ENCODE measurements around the gene XYLT1.

Gene XYLT1

DNA sequence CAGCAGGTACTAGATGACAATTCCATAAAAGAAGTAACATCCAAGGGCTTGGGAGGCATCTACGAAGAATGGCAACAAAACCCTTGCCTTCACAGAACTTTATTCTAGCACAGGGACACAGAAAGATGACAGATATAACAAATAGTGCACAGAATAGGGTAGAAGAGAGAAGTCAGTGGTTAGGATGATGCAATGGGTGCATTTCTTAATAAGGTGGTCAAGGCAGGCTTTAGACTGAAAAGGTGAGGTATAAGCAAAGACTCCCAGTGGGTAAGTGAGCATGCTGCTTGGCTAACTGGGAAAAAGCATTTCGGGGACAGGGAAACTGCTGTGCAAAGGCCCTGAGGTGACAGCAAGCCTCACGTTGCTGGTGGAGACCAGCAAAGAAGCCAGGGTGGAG is 175.9 kb downstream of the XYLT1 start:
- DNase-seq (ENCODE audit: insufficient read length, low spot score) (no peak), FAIRE-seq (no peak)

DNA sequence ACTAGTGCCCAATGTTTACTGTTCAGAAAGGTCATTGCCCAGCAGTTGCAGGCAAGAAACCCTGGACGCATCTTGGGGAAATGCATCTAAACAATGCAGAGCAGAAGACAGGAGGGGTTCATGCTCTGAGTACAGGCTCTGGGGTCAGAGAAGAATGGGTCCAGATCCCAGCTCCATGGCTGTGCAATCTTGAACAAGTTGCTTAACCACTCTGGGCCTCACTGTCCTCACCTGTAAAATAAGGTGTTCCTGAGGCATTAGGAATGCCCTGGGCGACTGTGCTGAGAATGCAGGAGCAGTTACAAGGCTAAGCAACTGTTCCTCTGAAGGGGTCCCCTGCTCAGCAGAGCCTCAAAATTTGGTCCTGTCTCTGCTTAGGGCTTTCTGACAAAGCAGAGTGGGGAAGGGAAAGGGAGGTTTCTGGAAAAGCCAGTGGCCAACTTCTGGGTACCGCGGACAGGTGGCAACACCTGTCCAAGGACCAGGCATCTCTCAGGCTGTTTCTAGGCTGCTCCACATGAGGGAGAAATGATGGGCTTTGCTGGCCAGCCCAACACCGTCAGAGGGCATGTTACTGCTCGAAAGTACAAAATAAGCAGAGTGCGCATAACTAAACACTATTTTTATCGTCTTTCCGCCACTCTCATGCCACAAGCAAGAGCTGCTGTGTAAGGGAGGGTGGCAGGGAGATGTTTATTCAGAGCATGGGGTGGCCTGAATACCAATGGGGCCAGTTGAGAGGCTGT is 176.8 kb downstream of the XYLT1 start:
- FAIRE-seq, result no peak

DNA sequence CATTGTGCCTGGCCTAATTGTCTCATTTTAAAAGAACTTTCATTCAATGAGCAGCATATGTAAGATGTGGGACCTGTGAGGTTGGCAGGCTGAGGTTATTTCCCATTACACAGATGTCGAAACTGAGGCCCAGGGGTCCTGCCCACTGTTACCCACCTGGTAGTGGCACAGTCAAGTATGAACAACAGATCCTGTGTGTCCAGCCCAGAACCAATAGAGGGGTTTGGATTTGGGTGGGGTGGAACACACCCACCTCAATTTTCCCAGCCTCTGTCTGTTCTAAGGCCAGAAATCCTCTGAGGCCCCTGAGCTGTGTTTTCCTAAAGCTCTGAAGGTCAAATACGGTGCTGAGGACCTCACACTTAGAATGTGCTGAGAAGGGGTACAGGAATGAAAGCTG is 179.5 kb downstream of the XYLT1 start:
- DNase-seq (ENCODE audit: insufficient read length, low spot score), result no peak

More for the DNA sequence above, 176.8 kb downstream of the XYLT1 start:
- DNase-seq (ENCODE audit: insufficient read length, low spot score), result no peak

DNA sequence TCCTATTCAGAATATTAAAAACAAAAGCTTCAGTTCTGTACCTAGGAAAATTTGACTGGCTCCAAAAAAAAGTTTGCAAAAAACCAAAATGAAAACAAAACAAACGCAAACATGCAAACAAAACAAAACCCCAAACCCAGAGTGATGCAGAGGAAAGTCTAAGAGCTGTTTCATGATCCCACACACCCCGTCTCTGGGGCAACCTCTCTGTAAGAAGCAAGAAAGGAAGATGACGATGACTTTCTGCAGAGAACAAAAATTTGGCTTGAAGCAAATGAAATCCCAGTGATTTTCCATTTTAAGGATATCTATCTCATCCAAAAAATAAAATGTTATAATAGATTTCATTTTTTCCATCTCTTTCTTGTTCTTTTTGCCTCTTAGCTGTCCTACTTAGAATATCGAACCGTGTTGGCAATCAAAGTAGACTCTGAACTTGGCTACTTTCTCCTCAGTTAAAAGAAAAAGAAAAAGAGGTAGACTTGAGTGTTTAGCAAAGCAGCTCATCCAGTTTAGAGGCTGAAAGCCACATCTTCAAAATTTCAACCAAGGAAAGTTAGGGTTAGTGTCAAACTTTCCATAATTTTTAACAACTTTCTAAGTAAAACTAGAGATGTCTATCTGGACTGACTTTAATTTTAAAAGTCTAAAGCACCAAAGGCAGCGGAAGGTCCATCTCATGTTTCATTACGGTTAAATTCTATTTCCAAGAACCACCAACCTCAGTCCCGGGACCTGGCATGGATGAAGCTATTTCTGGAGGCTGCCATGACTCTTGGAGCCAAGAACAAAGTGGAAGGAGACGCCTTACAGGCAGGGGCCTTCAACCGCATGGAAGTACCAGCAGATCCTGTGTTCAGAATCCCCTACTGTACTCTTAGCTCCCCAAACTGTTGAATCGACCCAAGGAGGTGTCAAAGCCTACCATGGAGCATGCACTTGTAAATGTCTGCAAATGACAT is 180.8 kb downstream of the XYLT1 start:
- DNase-seq (ENCODE audit: insufficient read length, low spot score) (no peak), FAIRE-seq (no peak)

More for the DNA sequence above, 179.5 kb downstream of the XYLT1 start:
- FAIRE-seq, result no peak

DNA sequence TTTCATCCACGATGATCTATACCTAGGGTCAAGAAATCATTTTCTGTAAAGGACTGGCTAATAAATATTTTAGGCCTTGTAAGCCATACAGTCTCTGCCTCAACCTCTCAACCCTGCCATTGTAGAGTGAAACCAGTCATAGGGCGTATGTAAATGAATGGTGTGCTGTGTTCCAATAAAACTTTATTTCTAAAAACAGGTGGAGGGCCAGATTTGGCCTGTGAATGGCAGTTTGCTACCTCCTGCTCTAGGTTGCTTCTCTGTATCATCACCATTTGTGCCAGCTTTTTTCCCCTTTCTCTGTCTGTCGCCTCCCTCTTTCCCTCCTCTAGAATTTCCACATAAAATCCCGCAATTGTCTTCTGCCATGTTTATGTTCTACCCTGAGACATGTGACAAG is 181.7 kb downstream of the XYLT1 start:
- FAIRE-seq, result no peak
- DNase-seq (ENCODE audit: insufficient read length, low spot score), result no peak

DNA sequence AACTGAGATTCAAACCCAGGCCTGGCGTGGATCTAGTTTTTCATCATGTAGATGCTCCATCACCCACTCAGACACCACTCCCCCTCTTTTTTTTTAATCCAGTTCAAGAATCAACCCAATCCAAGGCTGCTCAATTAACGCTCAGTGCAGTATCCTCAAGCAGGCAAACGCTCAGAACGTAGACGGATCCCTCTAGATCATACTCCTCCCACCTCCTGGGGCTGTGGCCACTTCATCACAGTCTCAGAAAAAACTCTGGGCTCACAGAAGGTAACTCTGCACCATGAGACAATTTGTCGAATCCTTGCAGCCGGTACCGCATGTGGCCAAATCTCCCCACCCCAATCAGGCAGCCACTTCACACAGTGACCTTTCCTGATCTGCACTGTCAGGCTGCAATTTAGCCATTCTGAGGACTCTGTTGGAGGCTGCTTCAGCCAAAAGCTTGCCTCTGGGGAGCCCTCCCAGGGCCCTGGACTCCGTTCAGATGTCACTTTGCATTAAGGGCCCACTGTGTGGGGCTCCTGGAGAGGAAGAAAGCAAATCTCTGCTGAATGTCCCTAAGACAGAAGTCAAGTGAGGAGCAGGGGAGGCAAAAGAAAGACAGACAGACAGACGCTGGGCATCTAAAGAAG is 183.5 kb downstream of the XYLT1 start:
- DNase-seq (ENCODE audit: insufficient read length, low spot score) (no peak), FAIRE-seq (no peak)

DNA sequence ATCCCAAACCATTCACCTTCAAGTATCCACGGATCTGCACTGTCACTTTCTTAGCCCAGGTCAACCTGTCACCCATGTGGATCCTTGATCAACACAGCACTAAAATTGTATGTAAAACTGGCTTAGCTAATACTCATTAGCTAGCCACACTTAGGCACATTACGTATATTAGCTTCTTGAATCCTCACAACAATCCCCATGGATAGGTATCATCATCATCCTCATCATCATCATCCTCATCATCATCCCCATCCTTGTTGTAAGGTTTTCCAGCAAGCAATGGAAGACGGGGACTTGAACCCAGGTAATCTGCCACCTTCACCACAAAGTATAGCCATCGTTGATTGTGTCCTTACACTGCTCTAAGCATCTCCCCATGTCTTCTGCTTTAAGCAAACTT is 184.3 kb downstream of the XYLT1 start:
- FAIRE-seq, result no peak
- DNase-seq (ENCODE audit: insufficient read length, low spot score), result no peak

DNA sequence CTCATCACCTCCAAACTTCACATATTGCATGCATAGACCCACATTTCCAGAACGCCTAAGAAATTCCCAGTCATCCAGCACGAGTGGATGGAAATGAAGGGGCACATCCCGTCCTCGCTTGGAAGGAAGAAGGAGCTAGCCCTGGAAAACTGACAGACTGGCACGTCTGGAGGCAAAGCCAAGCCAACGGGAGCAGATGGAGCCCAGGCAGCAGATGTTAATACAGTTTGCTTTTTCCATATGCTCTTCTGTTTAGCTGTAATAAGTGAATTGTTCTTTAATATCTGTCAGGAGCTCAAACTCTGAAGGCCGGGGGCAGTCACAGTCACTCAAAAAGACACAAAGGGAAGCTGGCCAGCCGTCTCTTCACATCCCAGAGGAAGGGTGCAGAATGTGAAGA is 187.7 kb downstream of the XYLT1 start:
- DNase-seq (ENCODE audit: insufficient read length, low spot score) (no peak), FAIRE-seq (no peak)

DNA sequence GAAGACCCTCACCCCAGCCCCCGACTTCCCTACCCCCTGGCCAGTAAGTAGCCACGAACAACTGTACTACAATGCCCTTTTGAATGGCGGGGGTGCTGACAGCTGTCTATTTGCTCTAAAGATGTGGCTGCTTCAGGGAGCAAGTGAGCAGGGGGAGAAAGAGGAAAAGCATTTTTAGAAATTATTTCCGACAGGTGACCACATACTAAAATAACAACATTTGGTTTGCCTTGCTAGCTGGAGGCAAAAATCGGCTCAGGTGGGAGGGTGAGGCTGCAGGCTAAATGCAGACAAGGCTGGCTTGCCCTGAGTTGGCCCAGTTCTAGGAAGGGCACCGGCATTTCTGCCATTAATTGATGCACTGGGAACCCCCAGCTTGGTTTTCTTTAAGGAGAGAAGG is 188.5 kb downstream of the XYLT1 start:
- FAIRE-seq (no peak), DNase-seq (ENCODE audit: insufficient read length, low spot score) (no peak)

DNA sequence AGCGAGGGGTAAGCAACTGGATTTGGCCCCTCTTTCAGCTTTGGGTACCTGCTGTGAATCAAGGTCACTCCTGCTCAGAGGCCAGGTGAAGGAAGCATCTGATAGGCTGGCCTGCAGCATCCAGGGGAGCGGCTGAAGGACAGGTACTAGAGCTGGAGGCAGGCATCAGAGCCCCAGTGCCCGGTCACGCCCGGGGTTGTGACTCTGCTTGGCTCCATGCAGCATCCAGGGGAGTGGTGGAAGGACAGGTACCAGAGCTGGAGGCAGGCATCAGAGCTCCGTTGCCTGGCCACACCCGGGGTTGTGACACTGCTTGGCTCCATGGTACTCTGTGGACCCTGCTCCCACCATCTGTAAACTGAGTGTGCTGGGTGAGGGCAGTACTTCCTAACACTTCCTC is 189.7 kb downstream of the XYLT1 start:
- no peak for FAIRE-seq

DNA sequence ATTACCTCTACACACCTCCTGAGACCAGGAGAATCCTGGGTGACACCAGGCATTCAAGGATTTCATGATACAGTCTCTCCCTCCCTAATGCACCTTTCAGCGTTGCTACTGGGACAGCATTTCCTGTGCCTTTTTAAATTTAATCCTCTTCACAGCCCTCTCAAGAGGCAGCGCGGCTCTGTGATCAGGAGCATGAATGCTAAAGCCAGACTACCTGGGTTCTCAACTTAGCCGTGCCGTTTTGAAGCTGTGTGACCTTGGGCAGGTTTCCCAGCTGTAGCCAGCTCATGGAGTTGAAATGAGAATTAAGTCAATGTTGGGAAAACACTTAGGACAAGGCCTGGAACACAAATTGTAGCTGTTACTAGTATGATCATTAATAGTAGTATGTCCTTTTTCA is 191.8 kb downstream of the XYLT1 start:
- FAIRE-seq (no peak), DNase-seq (ENCODE audit: insufficient read length, low spot score) (no peak)

More for the DNA sequence above, 189.7 kb downstream of the XYLT1 start:
- no peak for DNase-seq (ENCODE audit: insufficient read length, low spot score)

DNA sequence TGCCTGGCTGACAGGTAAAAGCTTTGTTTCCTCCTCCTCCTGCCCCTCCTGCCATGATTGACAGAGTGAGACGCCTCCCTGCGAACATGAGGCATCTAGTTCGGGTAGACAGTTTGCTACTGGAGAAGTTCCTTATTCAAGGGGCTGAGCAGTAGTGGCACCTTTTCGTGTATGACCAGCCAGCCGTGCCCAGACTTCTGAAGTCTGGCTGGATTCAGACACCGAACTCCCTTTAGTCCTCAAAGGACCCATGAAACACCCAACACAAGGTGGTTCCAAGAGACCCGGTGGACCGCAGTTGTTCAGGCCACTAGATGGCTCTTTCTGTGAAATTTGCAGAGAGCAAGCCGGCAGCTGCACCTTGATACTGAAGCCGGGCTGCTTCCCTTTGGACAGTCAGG is 192.8 kb downstream of the XYLT1 start:
- FAIRE-seq, result no peak
- DNase-seq (ENCODE audit: insufficient read length, low spot score), result no peak

DNA sequence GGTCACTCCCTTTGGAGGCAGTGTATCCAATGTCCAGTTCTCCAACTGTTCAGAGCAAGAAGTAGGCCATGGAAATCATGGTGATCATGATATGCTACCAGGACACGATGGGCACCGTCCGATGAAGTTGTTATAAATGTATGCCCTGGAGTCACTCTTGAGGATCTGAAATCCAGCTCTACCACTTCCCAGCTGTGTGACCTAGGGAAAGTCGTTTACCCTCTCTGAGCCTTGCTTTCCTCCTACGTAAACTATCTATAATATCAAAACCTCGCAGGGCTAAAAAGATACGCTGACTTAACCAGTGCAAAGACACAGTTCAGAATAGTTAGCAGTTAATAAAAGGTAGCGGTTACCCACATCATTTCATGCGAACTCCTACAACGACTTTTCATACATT is 194.2 kb downstream of the XYLT1 start:
- no peak for FAIRE-seq
- no peak for DNase-seq (ENCODE audit: insufficient read length, low spot score)

DNA sequence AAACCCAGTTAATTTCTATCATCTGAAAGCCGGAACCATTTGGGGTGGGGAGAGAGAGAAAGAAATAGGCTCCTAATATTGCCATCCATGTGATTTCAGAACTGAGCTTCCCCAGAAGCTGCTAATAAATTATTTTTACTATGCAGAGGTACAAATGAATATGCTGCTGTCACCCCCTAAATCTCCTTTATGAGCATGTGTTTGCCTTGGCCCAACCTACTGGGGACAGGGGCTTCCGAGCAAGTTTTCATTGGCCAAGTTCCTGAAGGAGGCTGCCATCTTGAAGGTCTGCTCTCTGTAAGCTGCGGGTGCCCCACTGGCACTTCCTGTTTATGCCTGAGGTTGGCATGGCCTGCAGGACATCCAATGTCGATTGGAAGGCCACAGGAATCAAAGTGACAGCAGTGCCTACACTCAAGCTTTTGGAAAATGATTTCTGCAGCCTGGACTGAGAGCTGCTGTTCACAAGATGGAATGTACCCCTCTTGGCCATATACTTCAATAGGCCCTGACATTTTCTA is 194.7 kb downstream of the XYLT1 start:
- DNase-seq (ENCODE audit: insufficient read length, low spot score) (no peak), FAIRE-seq (no peak)

DNA sequence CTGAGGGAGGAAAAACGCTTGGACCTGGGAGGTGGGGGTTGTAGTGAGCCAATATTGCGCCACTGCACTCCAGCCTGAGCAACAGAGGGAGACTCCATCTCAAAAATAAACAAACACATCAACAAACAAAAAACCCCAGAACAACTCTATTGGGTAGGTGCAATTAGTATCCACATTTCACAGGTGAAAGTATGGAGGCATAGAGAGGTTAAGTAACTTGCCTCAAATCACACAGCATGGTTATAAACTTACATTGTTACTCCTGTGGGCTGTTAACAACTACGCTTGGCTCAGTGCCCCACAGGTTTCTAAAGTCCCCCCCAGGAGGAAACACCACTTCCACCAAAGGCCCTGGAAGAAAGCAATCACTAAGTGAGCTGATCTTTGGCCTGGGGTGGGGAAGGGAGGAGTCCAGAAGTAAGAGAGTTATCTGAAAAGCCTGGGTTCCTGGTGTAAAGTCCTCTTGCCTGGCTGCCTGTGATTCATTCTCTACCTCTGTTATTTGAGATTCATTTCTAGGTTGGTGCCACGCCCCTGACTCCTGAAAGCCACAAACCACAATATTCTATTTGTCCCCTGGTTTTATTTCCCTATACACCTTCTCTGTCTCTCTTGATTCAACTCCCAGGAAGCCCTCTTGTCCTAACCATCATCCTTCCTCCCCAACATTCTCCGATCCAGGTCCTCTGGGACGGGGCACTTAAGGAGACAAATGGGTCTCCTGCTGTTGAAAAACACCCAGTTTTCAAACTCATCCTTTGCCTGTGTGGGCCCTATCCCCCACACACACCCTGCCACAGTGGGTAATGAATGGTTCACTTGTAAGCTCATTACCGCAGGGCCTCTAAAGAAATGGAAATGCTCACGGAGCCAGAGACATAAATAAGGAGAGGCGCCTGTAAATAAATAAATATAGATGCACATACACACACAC is 195.4 kb downstream of the XYLT1 start:
- no peak for FAIRE-seq
- DNase-seq (ENCODE audit: insufficient read length, low spot score), result no peak

DNA sequence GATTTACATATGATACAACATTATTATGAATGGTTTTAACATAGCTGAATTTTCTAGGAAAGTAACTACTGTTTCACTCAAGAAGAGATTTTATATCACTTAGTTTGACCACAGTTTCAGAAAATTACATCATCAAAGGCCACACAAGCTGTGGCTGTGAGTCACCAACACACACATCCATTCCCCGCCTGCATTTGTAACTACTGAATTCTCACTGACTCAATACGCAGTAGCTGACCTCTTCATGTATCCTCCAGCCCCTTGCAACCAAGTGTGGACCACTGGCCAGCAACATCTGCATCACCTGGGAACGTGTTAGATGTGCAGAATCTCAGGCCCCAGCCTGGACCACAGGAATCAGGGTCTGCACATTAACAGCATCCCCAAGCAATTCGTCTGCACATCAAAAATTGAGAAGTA is 197.6 kb downstream of the XYLT1 start:
- FAIRE-seq, result no peak
- no peak for DNase-seq (ENCODE audit: insufficient read length, low spot score)

DNA sequence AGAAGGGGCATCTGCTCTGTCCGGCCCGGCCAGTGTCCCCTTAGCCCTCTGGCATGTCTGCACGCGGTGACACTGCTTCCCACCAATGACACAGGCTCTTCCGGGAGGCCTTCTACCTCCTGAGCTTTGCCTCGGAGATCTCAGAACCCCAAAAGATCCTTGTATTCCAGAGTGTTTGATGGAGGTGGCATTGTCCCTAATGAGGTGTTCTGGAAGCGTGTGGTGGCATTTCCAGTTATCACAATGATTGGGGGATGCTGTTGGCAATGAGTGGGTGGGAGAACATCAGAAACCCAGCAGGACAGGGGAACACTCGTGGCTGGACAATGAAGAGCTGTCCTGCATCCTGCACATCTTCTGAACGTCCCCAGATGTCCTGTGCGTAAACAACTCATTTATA is 198.0 kb downstream of the XYLT1 start:
- FAIRE-seq, result no peak

DNA sequence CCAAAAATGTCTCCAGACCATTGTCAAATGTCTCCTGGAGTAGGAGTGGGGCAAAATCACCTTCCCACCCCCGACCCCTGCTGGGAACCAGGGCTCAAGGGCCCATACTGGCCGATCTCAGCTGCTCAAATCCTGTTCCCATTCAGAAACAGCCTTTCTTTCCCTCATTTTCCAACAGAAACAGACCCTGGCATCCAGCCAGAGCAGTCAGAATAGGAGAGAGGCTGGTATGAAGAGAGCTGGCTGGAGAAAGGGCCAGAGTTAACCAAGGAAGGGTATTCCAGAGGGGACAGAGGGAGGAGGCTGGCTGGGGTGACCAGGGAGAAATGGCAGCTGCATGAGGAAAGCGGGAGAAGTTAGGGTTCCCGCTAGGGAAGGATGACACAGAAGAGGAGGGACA is 199.1 kb downstream of the XYLT1 start:
- DNase-seq (ENCODE audit: insufficient read length, low spot score) (no peak), FAIRE-seq (no peak)

More for the DNA sequence above, 198.0 kb downstream of the XYLT1 start:
- DNase-seq (ENCODE audit: insufficient read length, low spot score), result no peak

DNA sequence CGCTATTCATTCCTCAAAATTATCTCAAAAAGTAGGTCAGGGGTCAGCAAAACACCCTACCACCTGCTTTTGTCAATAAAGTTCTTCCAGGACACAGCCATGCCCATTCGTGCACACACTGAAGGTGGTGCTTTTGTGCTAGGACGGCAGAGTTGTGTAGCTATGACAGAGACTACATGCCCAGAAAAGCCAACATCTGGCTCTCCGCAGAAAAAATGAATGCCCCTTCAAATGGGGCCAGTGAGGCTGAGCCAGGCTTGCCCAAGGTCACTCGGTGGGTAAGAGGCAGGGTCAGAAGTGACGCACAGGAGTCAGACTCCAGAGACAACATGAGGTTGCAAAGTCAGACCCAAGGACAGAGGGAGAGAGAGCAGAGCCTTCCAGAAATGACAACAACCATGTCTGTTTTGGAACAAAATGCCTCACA is 200.1 kb downstream of the XYLT1 start:
- FAIRE-seq (no peak), DNase-seq (ENCODE audit: insufficient read length, low spot score) (no peak)

DNA sequence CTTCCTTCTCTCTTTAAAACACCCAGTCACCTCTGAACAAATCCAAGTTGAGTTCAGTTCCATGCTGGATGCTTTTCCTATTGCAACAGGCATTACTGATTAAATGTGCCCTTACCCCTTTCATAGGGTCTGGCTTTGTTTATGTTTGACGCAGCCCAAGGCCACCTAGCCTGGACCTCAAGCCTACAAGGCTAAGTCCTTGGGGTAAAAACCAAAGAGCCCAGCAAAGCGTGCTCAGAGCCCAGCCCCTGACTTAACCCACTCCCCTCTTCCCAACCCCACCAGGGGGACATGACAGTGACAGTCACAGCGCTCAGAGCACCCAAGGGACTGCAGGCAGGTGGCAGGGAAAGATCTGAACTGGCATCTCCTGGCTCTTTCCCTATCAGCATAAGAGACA is 200.6 kb downstream of the XYLT1 start:
- no peak for DNase-seq (ENCODE audit: insufficient read length, low spot score)
- FAIRE-seq, result no peak

Data from GM19239 (cell line).